IMR-90 (cell line): ENCODE data around the gene RABGGTA. TPM values are rescaled to one million over a fixed set of nuclear protein-coding genes. Genes with fewer than 3 reads are reported as not detected.
A peak's percentile ranks its signal among the peaks of the same experiment; 100 is the strongest.

Experiments used
- ATAC-seq: fragments of 200-7000 bp; cut with Tn5 transposase; 2 replicates; pipeline ENCODE4 v1.9.1; 2020; ENCODE audit warnings: low read depth, mild to moderate bottlenecking, moderate library complexity
- BruUV-seq: library from RNA; stranded (reverse); fragments of 400-500 nt; replicated peaks from 2 replicates; lab custom pipeline; 2021; lab: Mats Ljungman, UMichigan
- CTCF ChIA-PET: fragments of 300-600 bp; formaldehyde crosslinking; extraction: SDS; loops from one replicate; lab custom pipeline; 2021; ENCODE audit warnings: antibody characterized with exemption; lab: Yijun Ruan, JAX
- POLR2A ChIA-PET: fragments of 300-600 bp; sonication (Branson Sonifier 250); formaldehyde crosslinking; loops from one replicate; lab custom pipeline; 2022; ENCODE audit warnings: antibody characterized with exemption; ENCODE audit not compliant: unreplicated experiment; lab: Charles Lee
- DNase-seq: peaks from one replicate; pipeline ENCODE4 v3.0.0; 2013
- H2AFZ ChIP-seq: replicated peaks from 2 replicates; pipeline ENCODE3; 2013; ENCODE audit warnings: low read length, mild to moderate bottlenecking; ENCODE audit not compliant: poor library complexity
- H2AK5ac ChIP-seq: 2 replicates; pipeline ENCODE4 v1.6.1; 2013; ENCODE audit warnings: low read depth, low read length, inconsistent platforms
- H2AK9ac ChIP-seq: replicated peaks from 2 replicates; pipeline ENCODE3; 2013; ENCODE audit warnings: mild to moderate bottlenecking, low read depth, low read length, moderate library complexity; ENCODE audit not compliant: poor library complexity
- H2BK120ac ChIP-seq: 2 replicates; pipeline ENCODE4 v1.6.1; 2013; ENCODE audit warnings: low read depth, low read length, inconsistent platforms
- H2BK15ac ChIP-seq: 3 replicates; pipeline ENCODE4 v1.6.1; 2013; ENCODE audit warnings: low read depth, low read length, inconsistent platforms
- H2BK20ac ChIP-seq: 2 replicates; pipeline ENCODE4 v1.6.1; 2013; ENCODE audit warnings: low read depth, mild to moderate bottlenecking, inconsistent platforms, low read length, moderate library complexity
- H2BK5ac ChIP-seq: 2 replicates; pipeline ENCODE4 v1.6.1; 2013; ENCODE audit warnings: mild to moderate bottlenecking, low read depth, low read length, inconsistent platforms; ENCODE audit not compliant: poor library complexity, severe bottlenecking
- H3K14ac ChIP-seq: replicated peaks from 2 replicates; pipeline ENCODE4 v1.6.1; 2013; ENCODE audit warnings: low read depth, low read length, inconsistent platforms
- H3K18ac ChIP-seq: 2 replicates; pipeline ENCODE4 v1.6.1; 2013; ENCODE audit warnings: low read depth, low read length, control low read depth
- H3K23ac ChIP-seq: 2 replicates; pipeline ENCODE4 v1.6.1; 2013; ENCODE audit warnings: low read depth, low read length, inconsistent platforms
- H3K27ac ChIP-seq: 2 replicates; pipeline ENCODE4 v1.5.1; 2013; ENCODE audit warnings: mild to moderate bottlenecking, control low read depth, low read length; ENCODE audit not compliant: insufficient read depth
- H3K27me3 ChIP-seq: 2 replicates; pipeline ENCODE4 v1.6.1; 2013; ENCODE audit warnings: low read length; ENCODE audit not compliant: control insufficient read depth, insufficient read depth
- H3K36me3 ChIP-seq: 2 replicates; pipeline ENCODE4 v1.6.1; 2013; ENCODE audit warnings: low read length, mixed read lengths; ENCODE audit not compliant: control insufficient read depth, insufficient read depth
- H3K4ac ChIP-seq: 2 replicates; pipeline ENCODE4 v1.6.1; 2013; ENCODE audit warnings: low read depth, low read length, inconsistent platforms
- H3K4me1 ChIP-seq: 2 replicates; pipeline ENCODE4 v1.6.1; 2013; ENCODE audit warnings: low read length, mixed read lengths; ENCODE audit not compliant: control insufficient read depth, insufficient read depth
- H3K4me2 ChIP-seq: 2 replicates; pipeline ENCODE4 v1.6.1; 2013; ENCODE audit warnings: low read depth, mild to moderate bottlenecking, control low read depth, low read length, moderate library complexity
- H3K4me3 ChIP-seq: 2 replicates; pipeline ENCODE4 v1.5.1; 2013; ENCODE audit warnings: low read depth, mild to moderate bottlenecking, control low read depth, low read length, moderate library complexity; ENCODE audit not compliant: insufficient read depth
- H3K56ac ChIP-seq: 2 replicates; pipeline ENCODE4 v1.6.1; 2013; ENCODE audit warnings: low read length, inconsistent platforms; ENCODE audit not compliant: insufficient read depth; ENCODE audit errors: extremely low read depth
- H3K79me1 ChIP-seq, 2 experiments: 2 replicates each; pipeline ENCODE4 v1.6.1; 2013; ENCODE audit warnings: low read length in 2 of 2, inconsistent platforms in 1 of 2, low read depth in 1 of 2
- H3K9ac ChIP-seq: 2 replicates; pipeline ENCODE4 v1.6.1; 2013; ENCODE audit warnings: low read depth, low read length, control low read depth
- H3K9me1 ChIP-seq: 2 replicates; pipeline ENCODE4 v1.6.1; 2013; ENCODE audit warnings: low read length, inconsistent platforms; ENCODE audit not compliant: insufficient read depth
- H3K9me3 ChIP-seq: 2 replicates; pipeline ENCODE4 v1.6.1; 2013; ENCODE audit warnings: low read length; ENCODE audit not compliant: control insufficient read depth, insufficient read depth
- H4K20me1 ChIP-seq: 2 replicates; pipeline ENCODE4 v1.6.1; 2013; ENCODE audit warnings: low read length, inconsistent platforms; ENCODE audit not compliant: insufficient read depth
- H4K5ac ChIP-seq: 2 replicates; pipeline ENCODE4 v1.6.1; 2013; ENCODE audit warnings: mild to moderate bottlenecking, low read depth, low read length, control low read depth
- H4K8ac ChIP-seq, 2 experiments: 2 replicates each; pipeline ENCODE4 v1.6.1; 2013; ENCODE audit warnings: low read depth in 2 of 2, low read length in 2 of 2, control low read depth in 1 of 2, inconsistent platforms in 1 of 2
- H4K91ac ChIP-seq: 2 replicates; pipeline ENCODE4 v1.6.1; 2013; ENCODE audit warnings: low read depth, low read length, inconsistent platforms; ENCODE audit not compliant: insufficient read depth
- BHLHE40 ChIP-seq: fragments of 150-350 bp; IDR thresholded peaks from 2 replicates; pipeline ENCODE4 v1.6.1; 2016; ENCODE audit warnings: mild to moderate bottlenecking, low read depth, low read length
- CEBPB ChIP-seq: IDR thresholded peaks from 2 replicates; pipeline ENCODE4 v1.6.1; 2012; ENCODE audit warnings: low read depth, low read length, improper control_type of control experiment
- CTCF ChIP-seq: conservative IDR thresholded peaks from 2 replicates; pipeline ENCODE4 v1.5.1; 2012; ENCODE audit warnings: mild to moderate bottlenecking, low read depth, low read length, improper control_type of control experiment
- FOS ChIP-seq: fragments of 150-350 bp; IDR thresholded peaks from 2 replicates; pipeline ENCODE4 v1.6.1; 2016; ENCODE audit warnings: low read depth, low read length
- MAFK ChIP-seq: IDR thresholded peaks from 2 replicates; pipeline ENCODE4 v1.6.1; 2012; ENCODE audit warnings: low read depth, low read length, improper control_type of control experiment
- MAZ ChIP-seq: IDR thresholded peaks from 2 replicates; pipeline ENCODE4 v1.6.1; 2012; ENCODE audit warnings: low read depth, mild to moderate bottlenecking, low read length, improper control_type of control experiment, moderate library complexity, borderline replicate concordance
- MXI1 ChIP-seq: IDR thresholded peaks from 2 replicates; pipeline ENCODE4 v1.6.1; 2012; ENCODE audit warnings: low read depth, mild to moderate bottlenecking, low read length, moderate library complexity, borderline replicate concordance
- NFE2L2 ChIP-seq: fragments of 150-350 bp; IDR thresholded peaks from 2 replicates; pipeline ENCODE4 v1.6.1; 2016; ENCODE audit warnings: low read depth, mild to moderate bottlenecking, low read length
- POLR2A ChIP-seq: IDR thresholded peaks from 2 replicates; pipeline ENCODE4 v1.6.1; 2012; ENCODE audit warnings: mild to moderate bottlenecking, low read depth, low read length
- RAD21 ChIP-seq: IDR thresholded peaks from 2 replicates; pipeline ENCODE4 v1.6.1; 2012; ENCODE audit warnings: low read length, improper control_type of control experiment
- RFX5 ChIP-seq: IDR thresholded peaks from 2 replicates; pipeline ENCODE4 v1.8.0; 2012; ENCODE audit warnings: low read depth, mild to moderate bottlenecking, low read length, moderate library complexity
- SMC3 ChIP-seq: fragments of 150-350 bp; IDR thresholded peaks from 2 replicates; pipeline ENCODE4 v1.6.1; 2016; ENCODE audit warnings: low read depth, mild to moderate bottlenecking, antibody characterized with exemption, low read length, moderate library complexity
- USF2 ChIP-seq: fragments of 150-350 bp; IDR thresholded peaks from 2 replicates; pipeline ENCODE4 v1.6.1; 2017; ENCODE audit warnings: mild to moderate bottlenecking, antibody characterized with exemption, low read length, low read depth
- WGBS, 2 experiments: methylation state at CpG; one replicate each; pipeline versions ENCODE4 v1.1.5 to v1.1.7; 2013; ENCODE audit warnings: missing lambda C conversion rate in 2 of 2; ENCODE audit not compliant: insufficient read length in 1 of 2; ENCODE audit errors: extremely low coverage in 2 of 2; 5-methylcytosine and 5-hydroxymethylcytosine counted together
- dilution Hi-C: fragments of 300-500 bp; cut with HindIII; formaldehyde crosslinking; loops from one replicate; pipeline ENCODE4 v1.14.3; 2018; ENCODE audit warnings: low sequenced_read_pairs; ENCODE audit not compliant: unreplicated experiment
- in situ Hi-C: fragments of 300-500 bp; cut with MboI; formaldehyde crosslinking; loops from 3 replicates; pipeline ENCODE4 v1.14.3; 2019; ENCODE audit warnings: low sequenced_read_pairs, inconsistent platforms, mixed read lengths
- intact Hi-C: fragments of 100-400 bp; cut with micrococcal nuclease; formaldehyde crosslinking; loops from 2 replicates; pipeline ENCODE4 v1.10.0; 2022
- polyA plus RNA-seq, 3 experiments: library from polyadenylated mRNA; depleted of rRNA; stranded (reverse); fragments of >200 nt; gene quantifications; 2 replicates each; pipeline ENCODE4 v1.2.3, GENCODE V29; 2012; ENCODE audit warnings: low replicate concordance in 1 of 3
- total RNA-seq: library from RNA; depleted of rRNA; stranded (reverse); fragments of >200 nt; gene quantifications from 2 replicates; pipeline ENCODE4 v1.2.3, GENCODE V29; 2012

Gene RABGGTA
- total and polyA plus RNA-seq, 2 of the 4 experiments (the other 2 are of a cell fraction): 25.6 to 55.6 TPM

GRCh38 chr14:24234095-24235005 is 37.0 kb downstream of the RABGGTA start:
- H2BK5ac ChIP-seq: no peak overlapping the region
- ChIA-PET CTCF (no interaction called here), POLR2A (interaction anchor here (1.2 kb wide), 1 partner anchor 8 kb away, joined by 3 read pairs; the partner anchor contains the start of gene TINF2)
- H2AFZ ChIP-seq: no peak overlapping the region
- H4K5ac ChIP-seq: no peak overlapping the region
- H3K4me1 ChIP-seq: peaks cover 8% of the 10 kb centered on the region
- DNase-seq (no peak), ATAC-seq (no peak)
- no peak overlapping the region for H4K8ac ChIP-seq
- 0 out of 2 replicates have a peak overlapping the region, but pooled peaks have one; percentile 36 for H3K23ac ChIP-seq
- H3K27ac ChIP-seq: no peak overlapping the region
- peaks cover 28% of the 10 kb centered on the region for H3K36me3 ChIP-seq
- no peak overlapping the region for H2AK5ac ChIP-seq
- no peaks in the 10 kb centered on the region for H3K27me3 ChIP-seq
- intact Hi-C loops: no loop called here
- no peak overlapping the region for H3K4ac ChIP-seq
- no peak overlapping the region for H3K4me3 ChIP-seq
- no peak overlapping the region for H2BK15ac ChIP-seq
- dilution Hi-C loops: no loop called here
- in situ Hi-C loops: loop anchor here (10.0 kb wide), 1 partner anchor 200 kb away; no protein-coding TSS in a partner anchor
- no peaks in the 10 kb centered on the region for H4K20me1 ChIP-seq
- H2AK9ac ChIP-seq: no peak overlapping the region
- 71% methylated on average over 1 of the region's 3 CpGs; no CpG with 5 or more reads in 1 of the 2 experiments for WGBS, 2 experiments
- no peak overlapping the region for H3K18ac ChIP-seq
- BruUV-seq: no TSS peak
- H3K14ac ChIP-seq: no peak overlapping the region
- no peak overlapping the region for H3K56ac ChIP-seq
- no peaks in the 10 kb centered on the region for H3K9me3 ChIP-seq
- no peak overlapping the region for H3K9ac ChIP-seq
- no peak overlapping the region for H2BK20ac ChIP-seq
- H3K9me1 ChIP-seq: peaks cover 19% of the 10 kb centered on the region
- no peak overlapping the region; the same call in 1 of the 2 replicates for H3K4me2 ChIP-seq
- peaks cover 48 to 85% of the 10 kb centered on the region in 2 experiments for H3K79me1 ChIP-seq
- no peak overlapping the region for H2BK120ac ChIP-seq
- no peak overlapping the region for H4K91ac ChIP-seq
- no peak for TF ChIP-seq RFX5
- no peak for TF ChIP-seq MAZ
- TF ChIP-seq CTCF: no peak
- TF ChIP-seq MAFK: no peak
- no peak for TF ChIP-seq CEBPB
- TF ChIP-seq FOS: no peak
- no peak for TF ChIP-seq POLR2A
- no peak for TF ChIP-seq BHLHE40
- no peak for TF ChIP-seq SMC3
- no peak for TF ChIP-seq NFE2L2
- TF ChIP-seq MXI1: no peak
- TF ChIP-seq RAD21: no peak
- TF ChIP-seq USF2: no peak
